Prostate gland (tissue), 2 donors: Measurements from ENCODE around the gene KASH5.

ENCODE experiments used
- POLR2AphosphoS5 ChIP-seq: sonication (generic); formaldehyde crosslinking; IDR thresholded peaks from one replicate; pipeline ENCODE4 v1.6.1; 2017; ENCODE audit warnings: antibody characterized with exemption
- TF ChIP-seq, protein P1 (sequence below), 4 experiments: fragments of 200-600 bp in 2 of 4; fragments of 450-650 bp in 2 of 4; sonication (generic) in 2 of 4; IDR thresholded peaks; 1 replicate in 3 of 4; 2 replicates in 1 of 4; pipeline ENCODE4 v1.5.1; 2016 to 2019; ENCODE audit warnings: antibody characterized with exemption in 4 of 4, mild to moderate bottlenecking in 2 of 4, moderate library complexity in 2 of 4

DNA sequence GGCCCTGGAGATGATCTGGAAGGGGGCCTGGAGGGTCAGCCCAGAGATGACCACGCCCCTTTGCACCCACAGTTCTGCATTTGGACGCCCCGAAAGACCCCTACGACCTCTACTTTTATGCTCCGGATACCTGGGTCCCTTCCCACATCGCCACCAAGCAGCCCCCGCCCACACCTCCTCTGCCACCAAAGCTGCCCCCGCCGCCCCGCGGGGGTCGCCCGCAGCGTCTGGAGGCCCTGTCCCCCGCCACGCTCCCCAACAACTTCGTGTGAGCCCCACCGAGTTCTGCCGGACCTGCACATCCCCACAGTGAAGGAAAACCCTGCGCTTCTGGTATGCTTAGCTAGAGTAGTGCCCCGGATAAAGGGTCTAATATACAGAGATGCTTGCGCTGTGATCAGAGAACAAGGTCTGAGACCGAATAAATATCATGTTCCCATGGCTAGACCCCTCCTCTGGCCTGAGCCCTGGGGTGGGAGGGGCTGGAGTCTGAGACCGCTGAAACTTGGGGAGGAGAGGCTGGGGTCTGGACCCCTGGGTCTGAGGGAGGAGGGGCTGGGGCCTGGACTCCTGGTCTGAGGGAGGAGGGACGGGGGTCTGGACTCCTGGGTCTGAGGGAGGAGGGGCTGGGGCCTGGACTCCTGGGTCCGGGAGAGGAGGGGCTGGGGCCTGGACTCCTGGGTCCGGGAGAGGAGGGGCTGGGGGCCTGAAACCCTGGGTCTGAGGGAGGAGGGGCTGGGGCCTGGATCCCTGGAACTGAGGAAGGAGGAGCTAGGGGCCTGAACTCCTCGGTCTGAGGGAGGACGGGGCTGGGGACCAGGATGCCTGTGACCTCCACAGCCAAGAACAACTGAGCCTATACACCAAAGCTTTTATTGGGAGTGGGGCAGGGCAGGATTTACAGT, 40.8 kb downstream of the KASH5 start:
- no peak for TF ChIP-seq POLR2AphosphoS5
- TF ChIP-seq, protein P1, sequence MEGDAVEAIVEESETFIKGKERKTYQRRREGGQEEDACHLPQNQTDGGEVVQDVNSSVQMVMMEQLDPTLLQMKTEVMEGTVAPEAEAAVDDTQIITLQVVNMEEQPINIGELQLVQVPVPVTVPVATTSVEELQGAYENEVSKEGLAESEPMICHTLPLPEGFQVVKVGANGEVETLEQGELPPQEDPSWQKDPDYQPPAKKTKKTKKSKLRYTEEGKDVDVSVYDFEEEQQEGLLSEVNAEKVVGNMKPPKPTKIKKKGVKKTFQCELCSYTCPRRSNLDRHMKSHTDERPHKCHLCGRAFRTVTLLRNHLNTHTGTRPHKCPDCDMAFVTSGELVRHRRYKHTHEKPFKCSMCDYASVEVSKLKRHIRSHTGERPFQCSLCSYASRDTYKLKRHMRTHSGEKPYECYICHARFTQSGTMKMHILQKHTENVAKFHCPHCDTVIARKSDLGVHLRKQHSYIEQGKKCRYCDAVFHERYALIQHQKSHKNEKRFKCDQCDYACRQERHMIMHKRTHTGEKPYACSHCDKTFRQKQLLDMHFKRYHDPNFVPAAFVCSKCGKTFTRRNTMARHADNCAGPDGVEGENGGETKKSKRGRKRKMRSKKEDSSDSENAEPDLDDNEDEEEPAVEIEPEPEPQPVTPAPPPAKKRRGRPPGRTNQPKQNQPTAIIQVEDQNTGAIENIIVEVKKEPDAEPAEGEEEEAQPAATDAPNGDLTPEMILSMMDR (IDR thresholded peaks at IDR 0.05) = no peak
